Bronchial epithelial cell (primary cell): ENCODE data around the gene BCL6. TPM values are rescaled to one million over a fixed set of nuclear protein-coding genes. Genes with fewer than 3 reads are reported as not detected.
A peak's percentile ranks its signal among the peaks of the same experiment; 100 is the strongest.

Experiments used
- DNase-seq: peaks from one replicate; pipeline ENCODE4 v3.0.0-alpha.2; 2010; ENCODE audit warnings: low read depth
- FAIRE-seq: peaks from 2 replicates; lab custom pipeline; 2011; peaks lifted over from hg19 to GRCh38; lab: Jason Lieb, UNC
- H3K27me3 ChIP-seq: 2 replicates; pipeline ENCODE4 v1.5.1; 2011; ENCODE audit warnings: low read length; ENCODE audit not compliant: control insufficient read depth, insufficient read depth
- H3K36me3 ChIP-seq: 2 replicates; pipeline ENCODE4 v1.5.1; 2011; ENCODE audit warnings: low read length; ENCODE audit not compliant: control insufficient read depth, insufficient read depth
- H3K4me3 ChIP-seq: 2 replicates; pipeline ENCODE4 v1.5.1; 2011; ENCODE audit warnings: mild to moderate bottlenecking, low read depth, low read length, control low read depth
- CTCF ChIP-seq: IDR thresholded peaks from 2 replicates; pipeline ENCODE4 v1.5.1; 2011; ENCODE audit warnings: mild to moderate bottlenecking, moderate library complexity, low read length, control low read depth, inconsistent platforms; ENCODE audit not compliant: insufficient read depth, severe bottlenecking
- total RNA-seq: library from RNA; depleted of rRNA; stranded (reverse); fragments of >200 nt; gene quantifications from 2 replicates; pipeline ENCODE4 v1.2.1, GENCODE V29; 2014

The BCL6 gene
- total RNA-seq, 1 donor from 2014 or later, result 6.8 TPM

GRCh38 chr3:187777331-187777941 lies 32.2 kb upstream of the BCL6 start:
- H3K36me3 ChIP-seq, result no peaks in the 10 kb centered on the region
- no peak for TF ChIP-seq CTCF
- no peak overlapping the region for H3K4me3 ChIP-seq
- peak; percentile 87 for DNase-seq
- no peaks in the 10 kb centered on the region for H3K27me3 ChIP-seq
- FAIRE-seq, result no peak

- DNase-seq (no peak), FAIRE-seq (no peak)
- no peaks in the 10 kb centered on the region for H3K36me3 ChIP-seq
- no peaks in the 10 kb centered on the region for H3K27me3 ChIP-seq
- no peak for TF ChIP-seq CTCF
- H3K4me3 ChIP-seq, result no peak overlapping the region
These were observed 30.3 kb upstream of the BCL6 start for GRCh38 chr3:187775549-187775948.

- TF ChIP-seq CTCF, result no peak
- Histone ChIP-seq H3K27me3 (no peaks in the 10 kb centered on the region), H3K4me3 (no peak overlapping the region), H3K36me3 (no peaks in the 10 kb centered on the region)
- FAIRE-seq, result peak; percentile 79
- DNase-seq, result peak; percentile 65
These were observed 29.0 kb upstream of the BCL6 start for GRCh38 chr3:187774185-187774789.

GRCh38 chr3:187773233-187774184 lies 28.2 kb upstream of the BCL6 start:
- DNase-seq (no peak), FAIRE-seq (peak; percentile 86)
- H3K4me3 ChIP-seq, result no peak overlapping the region
- no peaks in the 10 kb centered on the region for H3K36me3 ChIP-seq
- H3K27me3 ChIP-seq, result no peaks in the 10 kb centered on the region
- no peak for TF ChIP-seq CTCF

- TF ChIP-seq CTCF, result no peak
- Histone ChIP-seq H3K27me3 (no peaks in the 10 kb centered on the region), H3K36me3 (no peaks in the 10 kb centered on the region), H3K4me3 (no peak overlapping the region)
- no peak for DNase-seq
- no peak for FAIRE-seq
These were observed 25.0 kb upstream of the BCL6 start for GRCh38 chr3:187770224-187770623.
